GM12878 (cell line): ENCODE results near the gene CEBPE. TPM values are rescaled to one million over a fixed set of nuclear protein-coding genes. Genes with fewer than 3 reads are reported as not detected.

ENCODE experiments used
- ATAC-seq: fragments of 200-7000 bp; cut with Tn5 transposase; 3 replicates; pipeline ENCODE4 v1.9.1; 2020; ENCODE audit warnings: mild to moderate bottlenecking, moderate library complexity
- BruUV-seq: library from RNA; stranded (reverse); fragments of 400-500 nt; replicated peaks from 2 replicates; lab custom pipeline; 2021; lab: Mats Ljungman, UMichigan
- CTCF ChIA-PET: fragments of 300-600 bp; sonication (Branson Sonifier 250); formaldehyde crosslinking; extraction: SDS; loops from one replicate; lab custom pipeline; 2021; ENCODE audit warnings: inconsistent platforms; lab: Yijun Ruan, JAX
- POLR2A ChIA-PET: fragments of 350-600 bp; formaldehyde crosslinking; extraction: SDS; loops from one replicate; lab custom pipeline; 2021; ENCODE audit warnings: inconsistent platforms; lab: Charles Lee
- RAD21 ChIA-PET: fragments of 300-600 bp; sonication (Branson Sonifier 250); formaldehyde crosslinking; loops from one replicate; lab custom pipeline; 2023; ENCODE audit warnings: antibody characterized with exemption; ENCODE audit not compliant: unreplicated experiment; lab: Charles Lee
- SMC1A ChIA-PET: fragments of 300-600 bp; sonication (Branson Sonifier 250); formaldehyde crosslinking; loops from one replicate; lab custom pipeline; 2023; ENCODE audit not compliant: unreplicated experiment, uncharacterized antibody; lab: Charles Lee
- DNase-seq: peaks from one replicate; pipeline ENCODE4 v3.0.0-alpha.2; 2011; ENCODE audit warnings: low read depth, low spot score
- FAIRE-seq: peaks from 3 replicates; lab custom pipeline; 2011; peaks lifted over from hg19 to GRCh38; lab: Jason Lieb, UNC
- H2AFZ ChIP-seq: 2 replicates; pipeline ENCODE4 v1.6.0; 2011; ENCODE audit warnings: low read depth, low read length, control low read depth; ENCODE audit not compliant: control insufficient read depth
- H3K27ac ChIP-seq: 2 replicates; pipeline ENCODE4 v1.5.1; 2011; ENCODE audit warnings: control low read depth; ENCODE audit not compliant: control insufficient read depth, insufficient read depth
- H3K27me3 ChIP-seq, 2 experiments: replicated peaks in 1 of 2; 2 replicates each; pipeline versions ENCODE4 v1.6.0 to v1.6.1; 2011; ENCODE audit warnings: low read length in 1 of 2; ENCODE audit not compliant: control insufficient read depth in 2 of 2, insufficient read depth in 2 of 2
- H3K36me3 ChIP-seq, 2 experiments: 2 replicates each; pipeline ENCODE4 v1.5.1; 2011; ENCODE audit warnings: low read length in 1 of 2; ENCODE audit not compliant: control insufficient read depth in 2 of 2, insufficient read depth in 2 of 2
- H3K4me1 ChIP-seq: 2 replicates; pipeline ENCODE4 v1.6.1; 2011; ENCODE audit warnings: mild to moderate bottlenecking, low read length, moderate library complexity, mixed read lengths; ENCODE audit not compliant: control insufficient read depth, insufficient read depth
- H3K4me2 ChIP-seq: 2 replicates; pipeline ENCODE4 v1.6.0; 2011; ENCODE audit warnings: control low read depth; ENCODE audit not compliant: control insufficient read depth, insufficient read depth
- H3K4me3 ChIP-seq: fragments of 200-600 bp; sonication (generic); 2 replicates; pipeline ENCODE4 v1.5.1; 2016
- H3K79me2 ChIP-seq: 2 replicates; pipeline ENCODE4 v1.6.0; 2011; ENCODE audit warnings: low read length; ENCODE audit not compliant: control insufficient read depth, insufficient read depth
- H3K9ac ChIP-seq: 2 replicates; pipeline ENCODE4 v1.8.0; 2011; ENCODE audit warnings: low read length, control low read depth, mixed read lengths; ENCODE audit not compliant: control insufficient read depth, insufficient read depth
- H3K9me3 ChIP-seq: replicated peaks from 3 replicates; pipeline ENCODE4 v1.5.1; 2011; ENCODE audit warnings: mild to moderate bottlenecking, low read length; ENCODE audit not compliant: control insufficient read depth, insufficient read depth
- H4K20me1 ChIP-seq: 2 replicates; pipeline ENCODE4 v1.6.0; 2011; ENCODE audit not compliant: control insufficient read depth, insufficient read depth
- E4F1 ChIP-seq: fragments of 450-650 bp; IDR thresholded peaks from 2 replicates; pipeline ENCODE4 v1.6.1; 2018; ENCODE audit warnings: borderline replicate concordance, mild to moderate bottlenecking; ENCODE audit not compliant: partially characterized antibody
- MEF2B ChIP-seq: fragments of 450-650 bp; IDR thresholded peaks from 2 replicates; pipeline ENCODE4 v1.6.1; 2018; ENCODE audit warnings: mild to moderate bottlenecking, moderate library complexity; ENCODE audit not compliant: partially characterized antibody, poor library complexity, severe bottlenecking
- NR2C1 ChIP-seq: fragments of 450-650 bp; IDR thresholded peaks from 2 replicates; pipeline ENCODE4 v1.6.1; 2017; ENCODE audit warnings: antibody characterized with exemption, mild to moderate bottlenecking, moderate library complexity
- SKIL ChIP-seq: fragments of 450-650 bp; IDR thresholded peaks from 2 replicates; pipeline ENCODE4 v1.6.1; 2017; ENCODE audit warnings: mild to moderate bottlenecking, low read depth, inconsistent platforms; ENCODE audit not compliant: poor library complexity, severe bottlenecking
- WGBS: methylation state at CpG from one replicate; pipeline ENCODE4 v1.1.6; 2016; ENCODE audit warnings: low lambda C conversion rate; ENCODE audit not compliant: insufficient replicate concordance, insufficient coverage; ENCODE audit errors: missing lambda C conversion rate; 5-methylcytosine and 5-hydroxymethylcytosine counted together
- in situ Hi-C: fragments of 300-500 bp; cut with MboI; formaldehyde crosslinking; loops from 9 replicates; pipeline ENCODE4 v1.14.3; 2018; ENCODE audit warnings: mixed read lengths
- intact Hi-C: fragments of 100-400 bp; cut with micrococcal nuclease; formaldehyde crosslinking; loops from one replicate; pipeline ENCODE4 v1.14.2; 2022; ENCODE audit not compliant: unreplicated experiment
- polyA plus RNA-seq, 11 experiments: library from polyadenylated mRNA; depleted of rRNA in 4 of 11; unstranded in 6 of 11; stranded (reverse) in 5 of 11; fragments of >200 nt; fragmentation: Nextera tagmentation in 4 of 11; fragmentation: Illumina TruSeq in 1 of 11; extraction: Ambion mirVana in 4 of 11; extraction: Trizol in 1 of 11; gene quantifications; 1 replicate in 1 of 11; 2 replicates in 10 of 11; pipeline versions ENCODE4 v1.2.1 to v1.2.3, GENCODE V29; 2011 to 2016; ENCODE audit warnings: inconsistent platforms in 2 of 11, missing spikeins in 2 of 11, low read depth in 1 of 11
- total RNA-seq, 4 experiments: library from RNA; depleted of rRNA in 3 of 4; stranded (reverse); fragments of >200 nt in 3 of 4; fragmentation: Illumina TruSeq in 1 of 4; extraction: Trizol in 1 of 4; gene quantifications; 2 replicates each; pipeline versions ENCODE4 v1.2.1 to v1.2.3, GENCODE V29; 2013 to 2021
- TF ChIP-seq, protein P1 (sequence below): IDR thresholded peaks from 2 replicates; pipeline ENCODE4 v1.6.1; 2012; ENCODE audit warnings: low read depth, low read length, improper control_type of control experiment

Gene CEBPE
- total and polyA plus RNA-seq, 10 of the 15 experiments (the other 5 are each of a cell fraction or from before 2014, with no cell fraction given): 0.09 to 0.45 (median 0.24) TPM; not detected in 7

- Histone ChIP-seq H3K9ac (no peak overlapping the region), H3K27ac (no peak overlapping the region), H3K4me3 (no peak overlapping the region), H3K27me3 (no peaks in the 10 kb centered on the region), H3K79me2 (no peaks in the 10 kb centered on the region), H2AFZ (no peak overlapping the region), H4K20me1 (no peaks in the 10 kb centered on the region), H3K9me3 (no peaks in the 10 kb centered on the region), H3K4me2 (no peak overlapping the region), H3K36me3 (peaks cover 25 to 61% of the 10 kb centered on the region in 2 experiments), H3K4me1 (no peaks in the 10 kb centered on the region)
- FAIRE-seq (no peak), DNase-seq (no peak), ATAC-seq (no peak)
- CTCF ChIA-PET: interaction anchor here (1.0 to 7.5 kb wide), 7 partner anchors 8 to 94 kb away, joined by 3 to 80 read pairs (median 6); partner anchors contain the start of genes ACIN1 and C14orf119
- 100% methylated on average over 1 of the region's 1 CpG for WGBS
- RAD21 ChIA-PET: no interaction called here
- SMC1A ChIA-PET: interaction anchor here (0.7 to 2.1 kb wide), 5 partner anchors 10 to 14 kb away, joined by 3 to 8 read pairs (median 3); partner anchors contain the start of gene ACIN1
- in situ Hi-C loops (no loop called here), intact Hi-C loops (no loop called here)
- BruUV-seq: no TSS peak
- POLR2A ChIA-PET: interaction anchor here (0.6 to 0.7 kb wide), 3 partner anchors 13 to 128 kb away, joined by 3 to 6 read pairs (median 3); no protein-coding TSS in a partner anchor
- TF ChIP-seq NR2C1 (no peak), E4F1 (peak; percentile 22), MEF2B (no peak), SKIL (no peak)
- TF ChIP-seq, protein P1, sequence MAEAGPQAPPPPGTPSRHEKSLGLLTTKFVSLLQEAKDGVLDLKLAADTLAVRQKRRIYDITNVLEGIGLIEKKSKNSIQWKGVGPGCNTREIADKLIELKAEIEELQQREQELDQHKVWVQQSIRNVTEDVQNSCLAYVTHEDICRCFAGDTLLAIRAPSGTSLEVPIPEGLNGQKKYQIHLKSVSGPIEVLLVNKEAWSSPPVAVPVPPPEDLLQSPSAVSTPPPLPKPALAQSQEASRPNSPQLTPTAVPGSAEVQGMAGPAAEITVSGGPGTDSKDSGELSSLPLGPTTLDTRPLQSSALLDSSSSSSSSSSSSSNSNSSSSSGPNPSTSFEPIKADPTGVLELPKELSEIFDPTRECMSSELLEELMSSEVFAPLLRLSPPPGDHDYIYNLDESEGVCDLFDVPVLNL: no peak
Observed at GRCh38 chr14:23080474-23080873, 38.6 kb downstream of the CEBPE start.
